WTC11 (cell line): ENCODE measurements around the gene RGS11.

ENCODE experiments used
- CBFB ChIP-seq: sonication (generic); formaldehyde crosslinking; IDR thresholded peaks from 2 replicates; pipeline ENCODE4 v1.8.1; 2022; ENCODE audit warnings: mild to moderate bottlenecking, low read depth, missing genetic modification reagents
- CTCF ChIP-seq: fragments of 200-600 bp; IDR thresholded peaks from 2 replicates; pipeline ENCODE4 v1.8.0; 2022; ENCODE audit warnings: antibody characterized with exemption
- ETV6 ChIP-seq: sonication (generic); formaldehyde crosslinking; IDR thresholded peaks from 2 replicates; pipeline ENCODE4 v1.8.1; 2022; ENCODE audit warnings: mild to moderate bottlenecking, missing genetic modification reagents
- TF ChIP-seq, protein P1 (sequence below): sonication (generic); formaldehyde crosslinking; conservative IDR thresholded peaks from 2 replicates; pipeline ENCODE4 v1.8.1; 2023; ENCODE audit warnings: mild to moderate bottlenecking, low read depth, missing genetic modification reagents, moderate library complexity
- TF ChIP-seq, protein P2 (sequence below): sonication (generic); formaldehyde crosslinking; IDR thresholded peaks from 2 replicates; pipeline ENCODE4 v1.8.1; 2023; ENCODE audit warnings: mild to moderate bottlenecking, missing genetic modification reagents, moderate library complexity

DNA sequence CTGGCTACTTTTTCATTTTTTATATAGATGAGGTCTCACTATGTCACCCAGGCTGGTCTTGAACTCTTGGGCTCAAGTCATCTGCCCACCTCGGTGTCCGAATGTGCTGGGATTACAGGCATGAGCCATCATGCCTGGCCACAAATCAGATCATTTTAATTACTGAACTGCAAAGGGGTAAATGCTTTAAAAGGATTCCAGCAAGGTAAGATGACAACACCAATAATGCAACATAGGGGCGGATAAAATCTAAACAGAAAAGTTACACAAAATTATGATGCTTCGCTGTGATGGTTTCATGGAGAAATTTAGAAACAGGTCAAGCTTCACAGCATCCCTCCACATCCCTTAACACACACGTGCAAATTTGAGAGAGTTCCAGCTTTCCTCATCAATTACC, 44.5 kb upstream of the RGS11 start:
- TF ChIP-seq CBFB (CRISPR knock-in tag) = no peak
- no peak for TF ChIP-seq CTCF
- TF ChIP-seq, protein P1, sequence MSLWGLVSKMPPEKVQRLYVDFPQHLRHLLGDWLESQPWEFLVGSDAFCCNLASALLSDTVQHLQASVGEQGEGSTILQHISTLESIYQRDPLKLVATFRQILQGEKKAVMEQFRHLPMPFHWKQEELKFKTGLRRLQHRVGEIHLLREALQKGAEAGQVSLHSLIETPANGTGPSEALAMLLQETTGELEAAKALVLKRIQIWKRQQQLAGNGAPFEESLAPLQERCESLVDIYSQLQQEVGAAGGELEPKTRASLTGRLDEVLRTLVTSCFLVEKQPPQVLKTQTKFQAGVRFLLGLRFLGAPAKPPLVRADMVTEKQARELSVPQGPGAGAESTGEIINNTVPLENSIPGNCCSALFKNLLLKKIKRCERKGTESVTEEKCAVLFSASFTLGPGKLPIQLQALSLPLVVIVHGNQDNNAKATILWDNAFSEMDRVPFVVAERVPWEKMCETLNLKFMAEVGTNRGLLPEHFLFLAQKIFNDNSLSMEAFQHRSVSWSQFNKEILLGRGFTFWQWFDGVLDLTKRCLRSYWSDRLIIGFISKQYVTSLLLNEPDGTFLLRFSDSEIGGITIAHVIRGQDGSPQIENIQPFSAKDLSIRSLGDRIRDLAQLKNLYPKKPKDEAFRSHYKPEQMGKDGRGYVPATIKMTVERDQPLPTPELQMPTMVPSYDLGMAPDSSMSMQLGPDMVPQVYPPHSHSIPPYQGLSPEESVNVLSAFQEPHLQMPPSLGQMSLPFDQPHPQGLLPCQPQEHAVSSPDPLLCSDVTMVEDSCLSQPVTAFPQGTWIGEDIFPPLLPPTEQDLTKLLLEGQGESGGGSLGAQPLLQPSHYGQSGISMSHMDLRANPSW (CRISPR knock-in tag) = no peak
- TF ChIP-seq, protein P2, sequence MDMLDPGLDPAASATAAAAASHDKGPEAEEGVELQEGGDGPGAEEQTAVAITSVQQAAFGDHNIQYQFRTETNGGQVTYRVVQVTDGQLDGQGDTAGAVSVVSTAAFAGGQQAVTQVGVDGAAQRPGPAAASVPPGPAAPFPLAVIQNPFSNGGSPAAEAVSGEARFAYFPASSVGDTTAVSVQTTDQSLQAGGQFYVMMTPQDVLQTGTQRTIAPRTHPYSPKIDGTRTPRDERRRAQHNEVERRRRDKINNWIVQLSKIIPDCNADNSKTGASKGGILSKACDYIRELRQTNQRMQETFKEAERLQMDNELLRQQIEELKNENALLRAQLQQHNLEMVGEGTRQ (CRISPR knock-in tag) = no peak
- TF ChIP-seq ETV6 (CRISPR knock-in tag) = no peak
